Thoracic aorta (tissue), 2 donors: Measurements from ENCODE around the gene KDSR. TPM values are rescaled to one million over a fixed set of nuclear protein-coding genes. Genes with fewer than 3 reads are reported as not detected.
"Not testable (repeated sequence)": the region's sequence is repeated elsewhere in the genome, so short reads cannot be mapped to it uniquely, and the experiment has no call there.

Experiments
- ATAC-seq: fragments of 150-250 bp; one replicate; pipeline ENCODE4 v1.8.0; 2017; ENCODE audit warnings: low read depth; ENCODE audit not compliant: insufficient number of reproducible peaks, low FRiP score
- DNase-seq: peaks from one replicate; pipeline ENCODE4 v3.0.0-alpha.2; 2020; ENCODE audit warnings: low spot score
- H3K27ac ChIP-seq, 2 donors: fragments of 200-600 bp; sonication (generic); 1 replicate in 1 of 2; 2 replicates in 1 of 2; pipeline ENCODE4 v1.5.1; 2016; ENCODE audit warnings: mild to moderate bottlenecking in 2 of 2, moderate library complexity in 2 of 2
- H3K27me3 ChIP-seq: fragments of 200-600 bp; sonication (generic); replicated peaks from 2 replicates; pipeline ENCODE4 v1.6.0; 2016; ENCODE audit warnings: mild to moderate bottlenecking; ENCODE audit not compliant: insufficient read depth
- H3K36me3 ChIP-seq: fragments of 200-600 bp; sonication (generic); one replicate; pipeline ENCODE4 v1.5.1; 2016
- H3K4me1 ChIP-seq, 2 donors: fragments of 200-600 bp; sonication (generic); 1 replicate in 1 of 2; 2 replicates in 1 of 2; pipeline versions ENCODE4 v1.5.1 to v1.6.0; 2016; ENCODE audit warnings: low read depth in 2 of 2, mild to moderate bottlenecking in 1 of 2; ENCODE audit not compliant: control insufficient read depth in 1 of 2
- H3K4me3 ChIP-seq: fragments of 200-600 bp; sonication (generic); 2 replicates; pipeline ENCODE4 v1.5.1; 2016; ENCODE audit warnings: mild to moderate bottlenecking
- H3K9me3 ChIP-seq: fragments of 200-600 bp; sonication (generic); 2 replicates; pipeline ENCODE4 v1.5.1; 2016
- CTCF ChIP-seq: fragments of 200-600 bp; sonication (generic); IDR thresholded peaks from one replicate; pipeline ENCODE4 v1.5.1; 2019; ENCODE audit warnings: antibody characterized with exemption
- total RNA-seq, 2 donors: library from RNA; depleted of rRNA; stranded (reverse); fragments of >200 nt; gene quantifications; one replicate each; pipeline versions ENCODE4 v1.1.0 to v1.2.3, GENCODE V29; 2016

KDSR gene
- total RNA-seq, 2 donors from 2014 or later = 46.2 to 72.4 TPM

DNA sequence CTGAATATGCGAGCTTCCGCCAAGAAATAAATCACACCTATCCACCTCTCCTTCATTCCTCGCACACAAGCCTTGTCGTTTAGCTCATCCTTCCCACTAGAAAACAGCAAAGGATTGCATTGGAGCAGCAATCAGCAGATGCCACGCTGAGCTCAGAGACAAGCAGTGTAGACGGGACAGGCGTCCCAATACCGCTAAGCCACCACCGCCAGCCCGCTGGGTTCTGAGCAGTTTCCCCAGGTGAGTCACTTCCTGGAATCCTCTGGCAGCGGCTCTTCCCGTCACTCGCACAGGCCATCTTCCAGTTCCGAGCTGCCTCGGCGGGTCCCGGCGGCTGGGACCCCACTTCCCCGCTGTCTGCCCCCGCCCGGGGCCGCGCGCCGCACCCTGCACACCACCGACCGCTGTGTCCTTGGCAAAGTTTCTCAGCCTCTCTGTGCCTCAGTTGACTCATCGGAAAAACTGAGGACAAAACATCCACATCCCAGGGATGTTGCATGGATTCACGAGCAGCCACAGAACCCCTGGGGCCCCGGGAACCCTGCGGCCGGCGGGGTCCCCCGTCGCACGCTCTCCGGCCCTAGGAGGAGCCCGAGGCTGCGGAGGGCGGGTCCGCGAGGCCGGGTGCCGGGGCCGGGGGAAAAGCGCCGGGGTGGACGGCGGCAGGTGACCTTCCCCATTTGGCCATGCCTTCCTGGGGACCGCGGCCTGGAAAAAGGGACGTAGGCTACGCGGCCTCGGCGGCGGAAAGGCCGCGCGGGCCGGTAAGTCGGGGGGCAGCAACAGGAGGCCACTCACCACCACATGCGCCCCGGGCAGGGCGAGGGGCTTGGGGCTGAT, 573 bp downstream of the KDSR start:
- Histone ChIP-seq H3K36me3 (peaks cover 9% of the 10 kb centered on the region), H3K4me1 (peaks cover 14 to 22% of the 10 kb centered on the region in 2 donors), H3K4me3 (peak overlapping the region; percentile 89), H3K27ac (peak overlapping the region; percentile 97), H3K9me3 (no peaks in the 10 kb centered on the region), H3K27me3 (no peaks in the 10 kb centered on the region)
- no peak for TF ChIP-seq CTCF
- DNase-seq = peak; percentile 16
- ATAC-seq = peak; percentile 17

GRCh38 chr18:63365876-63366212, 1.2 kb downstream of the KDSR start:
- peak overlapping the region; percentile 89 for H3K4me3 ChIP-seq
- ATAC-seq (no peak), DNase-seq (no peak)
- no peaks in the 10 kb centered on the region for H3K27me3 ChIP-seq
- H3K9me3 ChIP-seq = no peaks in the 10 kb centered on the region
- H3K4me1 ChIP-seq = peaks cover 14 to 22% of the 10 kb centered on the region in 2 donors
- H3K27ac ChIP-seq = peak overlapping the region; percentile 97
- no peak for TF ChIP-seq CTCF
- H3K36me3 ChIP-seq = peaks cover 10% of the 10 kb centered on the region

GRCh38 chr18:63363951-63364350, 3.1 kb downstream of the KDSR start:
- no peaks in the 10 kb centered on the region for H3K9me3 ChIP-seq
- no peak for TF ChIP-seq CTCF
- DNase-seq (no peak), ATAC-seq (no peak)
- no peaks in the 10 kb centered on the region for H3K27me3 ChIP-seq
- peaks cover 14 to 22% of the 10 kb centered on the region in 2 donors for H3K4me1 ChIP-seq
- no peak overlapping the region for H3K4me3 ChIP-seq
- H3K36me3 ChIP-seq = peaks cover 15% of the 10 kb centered on the region
- H3K27ac ChIP-seq = no peak overlapping the region

- H3K4me3 ChIP-seq, ATAC-seq, DNase-seq, H3K27me3 ChIP-seq, H3K9me3 ChIP-seq, H3K27ac ChIP-seq: not testable (repeated sequence)
- peaks cover 14 to 22% of the 10 kb centered on the region in 2 donors for H3K4me1 ChIP-seq
- peaks cover 15% of the 10 kb centered on the region for H3K36me3 ChIP-seq
Measured at GRCh38 chr18:63363420-63363819, 3.6 kb downstream of the KDSR start.

DNA sequence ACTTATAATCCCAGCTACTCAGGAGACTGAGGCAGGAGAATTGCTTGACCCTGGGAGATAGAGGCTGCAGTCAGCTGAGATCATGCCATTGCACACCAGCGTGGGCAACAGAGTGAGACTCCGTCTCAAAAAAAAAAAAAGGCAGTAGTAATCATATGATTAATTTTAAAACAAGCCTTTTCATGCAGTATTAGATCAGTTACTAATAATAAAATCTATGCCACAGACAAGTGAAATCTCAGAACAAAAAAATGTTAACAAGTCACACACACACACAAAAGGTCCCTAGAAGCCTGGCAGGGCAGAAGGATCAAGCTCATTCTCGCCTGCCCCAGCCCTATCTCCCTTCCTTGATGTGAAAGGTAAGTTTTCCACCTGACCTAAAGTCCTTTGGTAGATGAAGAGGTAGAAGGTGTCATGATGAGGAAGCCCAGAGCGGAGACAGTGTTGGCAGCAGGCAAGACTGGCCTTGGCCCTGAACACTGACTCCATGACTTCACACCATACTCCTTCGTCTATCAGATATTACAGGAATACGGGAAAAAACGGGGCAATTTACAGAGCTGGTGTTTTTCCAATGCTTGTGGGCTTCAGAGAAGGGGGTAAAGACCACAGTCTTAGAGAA, 10.6 kb downstream of the KDSR start:
- peak; percentile 70 for ATAC-seq
- TF ChIP-seq CTCF = no peak
- no peaks in the 10 kb centered on the region for H3K9me3 ChIP-seq
- peaks cover 23 to 31% of the 10 kb centered on the region in 2 donors for H3K4me1 ChIP-seq
- no peak for DNase-seq
- peak overlapping the region; percentile 80 to 89 for H3K27ac ChIP-seq
- no peaks in the 10 kb centered on the region for H3K27me3 ChIP-seq
- peak overlapping the region; percentile 44 for H3K4me3 ChIP-seq
- H3K36me3 ChIP-seq = peaks cover 40% of the 10 kb centered on the region
